Endometrial microvascular endothelial cells (primary cell): ENCODE data around the gene SULT1E1. TPM values are rescaled to one million over a fixed set of nuclear protein-coding genes. Genes with fewer than 3 reads are reported as not detected.

Experiments
- in situ Hi-C: cut with HindIII; loops from 2 replicates; pipeline ENCODE4 v1.10.0; 2017; ENCODE audit warnings: low sequenced_read_pairs, low pct_unique_long_range_greater_than_20kb; ENCODE audit errors: inconsistent ontology term
- total RNA-seq: library from RNA; depleted of rRNA; stranded (reverse); fragments of >200 nt; gene quantifications from one replicate; pipeline ENCODE4 v1.2.3, GENCODE V29; 2015; ENCODE audit errors: inconsistent ontology term

SULT1E1 gene
- total RNA-seq, result 6.9 TPM

- in situ Hi-C loops, result no loop called here
Measured at GRCh38 chr4:69860052-69860451, at the start of gene SULT1E1. Gene SULT1E1 (minus strand): TSS chr4:69860145. CDS start chr4:69857644, 2,501 bp downstream.

GRCh38 chr4:69909195-69909594 lies 49.2 kb upstream of the SULT1E1 start:
- in situ Hi-C loops, result no loop called here

GRCh38 chr4:69907151-69907550 lies 47.2 kb upstream of the SULT1E1 start:
- in situ Hi-C loops, result no loop called here

GRCh38 chr4:69896530-69897116 lies 36.7 kb upstream of the SULT1E1 start:
- in situ Hi-C loops, result no loop called here

GRCh38 chr4:69894721-69895120 lies 34.8 kb upstream of the SULT1E1 start:
- in situ Hi-C loops, result no loop called here

- in situ Hi-C loops, result no loop called here
Measured at GRCh38 chr4:69894186-69894585, 34.2 kb upstream of the SULT1E1 start.

GRCh38 chr4:69888336-69888735 lies 28.4 kb upstream of the SULT1E1 start:
- in situ Hi-C loops, result no loop called here

GRCh38 chr4:69882150-69882549 lies 22.2 kb upstream of the SULT1E1 start:
- in situ Hi-C loops, result no loop called here

GRCh38 chr4:69881173-69881773 lies 21.3 kb upstream of the SULT1E1 start:
- in situ Hi-C loops, result no loop called here

GRCh38 chr4:69878250-69878649 lies 18.3 kb upstream of the SULT1E1 start:
- in situ Hi-C loops, result no loop called here

- in situ Hi-C loops, result no loop called here
Measured at GRCh38 chr4:69877453-69877852, 17.5 kb upstream of the SULT1E1 start.

- in situ Hi-C loops, result no loop called here
Measured at GRCh38 chr4:69876071-69876470, 16.1 kb upstream of the SULT1E1 start.

GRCh38 chr4:69875576-69875975 lies 15.6 kb upstream of the SULT1E1 start:
- in situ Hi-C loops, result no loop called here

GRCh38 chr4:69874507-69874906 lies 14.6 kb upstream of the SULT1E1 start:
- in situ Hi-C loops, result no loop called here

GRCh38 chr4:69861756-69862155 lies 1.8 kb upstream of the SULT1E1 start:
- in situ Hi-C loops, result no loop called here

GRCh38 chr4:69860521-69861298 lies 765 bp upstream of the SULT1E1 start:
- in situ Hi-C loops, result no loop called here

GRCh38 chr4:69859140-69859685 lies 732 bp downstream of the SULT1E1 start:
- in situ Hi-C loops, result no loop called here

GRCh38 chr4:69858690-69859089 lies 1.3 kb downstream of the SULT1E1 start:
- in situ Hi-C loops, result no loop called here

- in situ Hi-C loops, result no loop called here
Measured at GRCh38 chr4:69855822-69856221, 4.1 kb downstream of the SULT1E1 start.

- in situ Hi-C loops, result no loop called here
Measured at GRCh38 chr4:69849969-69850368, 10.0 kb downstream of the SULT1E1 start.
